Mucosa of stomach (tissue), 1 donor: ENCODE measurements around the gene FAH.
A peak's percentile ranks its signal among the peaks of the same experiment; 100 is the strongest.
"Not testable (repeated sequence)": the region's sequence is repeated elsewhere in the genome, so short reads cannot be mapped to it uniquely, and the experiment has no call there.

ENCODE experiments used
- H3K27me3 ChIP-seq: one replicate; pipeline ENCODE4 v1.7.0; 2013; ENCODE audit warnings: mild to moderate bottlenecking, low read length; ENCODE audit not compliant: control insufficient read depth, insufficient read depth
- H3K36me3 ChIP-seq: one replicate; pipeline ENCODE4 v1.7.0; 2013; ENCODE audit warnings: low read length; ENCODE audit not compliant: control insufficient read depth, insufficient read depth
- H3K4me1 ChIP-seq: one replicate; pipeline ENCODE4 v1.7.0; 2013; ENCODE audit warnings: mild to moderate bottlenecking, low read length; ENCODE audit not compliant: control insufficient read depth, insufficient read depth
- H3K4me3 ChIP-seq: one replicate; pipeline ENCODE4 v1.7.0; 2013; ENCODE audit warnings: low read length
- H3K9ac ChIP-seq: one replicate; pipeline ENCODE4 v1.7.0; 2013; ENCODE audit warnings: mild to moderate bottlenecking, low read length, moderate library complexity
- H3K9me3 ChIP-seq: one replicate; pipeline ENCODE4 v1.7.0; 2013; ENCODE audit warnings: mild to moderate bottlenecking, low read length, moderate library complexity; ENCODE audit not compliant: control insufficient read depth
- donor health status: Pancreatic carcinoma.

Gene FAH

GRCh38 chr15:80152180-80152895 is 461 bp upstream of the FAH start:
- peak overlapping the region; percentile 14 for H3K4me3 ChIP-seq
- H3K9ac ChIP-seq: peak overlapping the region; percentile 52
- H3K36me3 ChIP-seq: no peaks in the 10 kb centered on the region
- H3K27me3 ChIP-seq: no peaks in the 10 kb centered on the region
- no peaks in the 10 kb centered on the region for H3K9me3 ChIP-seq
- H3K4me1 ChIP-seq: peaks cover 20% of the 10 kb centered on the region

- H3K9me3 ChIP-seq: no peaks in the 10 kb centered on the region
- no peaks in the 10 kb centered on the region for H3K27me3 ChIP-seq
- no peak overlapping the region for H3K9ac ChIP-seq
- no peaks in the 10 kb centered on the region for H3K36me3 ChIP-seq
- H3K4me1 ChIP-seq: peaks cover 20% of the 10 kb centered on the region
- no peak overlapping the region for H3K4me3 ChIP-seq
Measured at GRCh38 chr15:80153900-80154299, 1.1 kb downstream of the FAH start.

GRCh38 chr15:80154336-80154735 is 1.5 kb downstream of the FAH start:
- no peak overlapping the region for H3K9ac ChIP-seq
- H3K4me1 ChIP-seq: peaks cover 20% of the 10 kb centered on the region
- H3K27me3 ChIP-seq: no peaks in the 10 kb centered on the region
- H3K4me3 ChIP-seq: no peak overlapping the region
- no peaks in the 10 kb centered on the region for H3K36me3 ChIP-seq
- H3K9me3 ChIP-seq: no peaks in the 10 kb centered on the region

- H3K4me1 ChIP-seq: peaks cover 20% of the 10 kb centered on the region
- no peak overlapping the region for H3K9ac ChIP-seq
- H3K27me3 ChIP-seq: no peaks in the 10 kb centered on the region
- no peaks in the 10 kb centered on the region for H3K36me3 ChIP-seq
- no peaks in the 10 kb centered on the region for H3K9me3 ChIP-seq
- no peak overlapping the region for H3K4me3 ChIP-seq
Measured at GRCh38 chr15:80155001-80155377, 2.2 kb downstream of the FAH start.

- not testable (repeated sequence) for H3K36me3 ChIP-seq, H3K27me3 ChIP-seq, H3K4me3 ChIP-seq, H3K9me3 ChIP-seq, H3K9ac ChIP-seq
- peaks cover 26% of the 10 kb centered on the region for H3K4me1 ChIP-seq
Measured at GRCh38 chr15:80155378-80156175, 2.8 kb downstream of the FAH start.

- no peaks in the 10 kb centered on the region for H3K27me3 ChIP-seq
- H3K9ac ChIP-seq: no peak overlapping the region
- H3K4me1 ChIP-seq: peaks cover 31% of the 10 kb centered on the region
- H3K4me3 ChIP-seq: no peak overlapping the region
- no peaks in the 10 kb centered on the region for H3K9me3 ChIP-seq
- H3K36me3 ChIP-seq: no peaks in the 10 kb centered on the region
Measured at GRCh38 chr15:80156176-80156720, 3.4 kb downstream of the FAH start.

GRCh38 chr15:80157215-80157614 is 4.4 kb downstream of the FAH start:
- H3K36me3 ChIP-seq: no peaks in the 10 kb centered on the region
- H3K4me1 ChIP-seq: peaks cover 37% of the 10 kb centered on the region
- no peak overlapping the region for H3K4me3 ChIP-seq
- no peaks in the 10 kb centered on the region for H3K27me3 ChIP-seq
- no peaks in the 10 kb centered on the region for H3K9me3 ChIP-seq
- H3K9ac ChIP-seq: no peak overlapping the region

- peaks cover 27% of the 10 kb centered on the region for H3K4me1 ChIP-seq
- H3K27me3 ChIP-seq: no peaks in the 10 kb centered on the region
- H3K36me3 ChIP-seq: no peaks in the 10 kb centered on the region
- no peaks in the 10 kb centered on the region for H3K9me3 ChIP-seq
- no peak overlapping the region for H3K4me3 ChIP-seq
- H3K9ac ChIP-seq: no peak overlapping the region
Measured at GRCh38 chr15:80159301-80159700, 6.5 kb downstream of the FAH start.

- no peaks in the 10 kb centered on the region for H3K9me3 ChIP-seq
- H3K27me3 ChIP-seq: no peaks in the 10 kb centered on the region
- H3K36me3 ChIP-seq: no peaks in the 10 kb centered on the region
- H3K4me3 ChIP-seq: no peak overlapping the region
- no peak overlapping the region for H3K9ac ChIP-seq
- peaks cover 22% of the 10 kb centered on the region for H3K4me1 ChIP-seq
Measured at GRCh38 chr15:80159811-80160569, 7.2 kb downstream of the FAH start.

GRCh38 chr15:80160570-80161156 is 7.9 kb downstream of the FAH start:
- no peaks in the 10 kb centered on the region for H3K27me3 ChIP-seq
- H3K4me1 ChIP-seq: peaks cover 17% of the 10 kb centered on the region
- H3K4me3 ChIP-seq: no peak overlapping the region
- no peaks in the 10 kb centered on the region for H3K9me3 ChIP-seq
- no peaks in the 10 kb centered on the region for H3K36me3 ChIP-seq
- H3K9ac ChIP-seq: no peak overlapping the region

- Histone ChIP-seq H3K36me3 (no peaks in the 10 kb centered on the region), H3K4me1 (peaks cover 17% of the 10 kb centered on the region), H3K27me3 (no peaks in the 10 kb centered on the region), H3K4me3 (no peak overlapping the region), H3K9me3 (no peaks in the 10 kb centered on the region), H3K9ac (no peak overlapping the region)
Measured at GRCh38 chr15:80161468-80162016, 8.7 kb downstream of the FAH start.
